Measurements from ENCODE around the gene SIL1.

Gene SIL1

DNA sequence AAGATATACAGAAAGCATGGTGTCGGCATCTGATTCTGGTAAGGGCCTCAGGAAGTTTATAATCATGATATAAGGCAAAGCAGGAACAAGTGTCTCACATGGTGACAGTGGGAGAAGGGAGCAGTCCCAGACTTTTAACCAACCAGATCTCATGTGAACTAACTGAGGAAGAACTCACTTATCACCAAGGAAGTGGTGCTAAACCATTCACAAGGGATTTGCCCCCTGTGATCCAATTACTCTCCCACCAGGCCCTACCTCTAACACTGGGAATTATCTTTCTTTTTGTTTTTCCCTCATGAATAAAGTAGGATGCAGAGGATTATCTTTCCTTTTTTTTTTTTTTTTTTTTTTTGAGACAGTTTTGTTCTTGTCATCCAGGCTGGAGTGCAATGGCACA, 199.6 kb downstream of the SIL1 start:
- no peak overlapping the region for H3K9ac ChIP-seq (ENCODE audit: low read length)

DNA sequence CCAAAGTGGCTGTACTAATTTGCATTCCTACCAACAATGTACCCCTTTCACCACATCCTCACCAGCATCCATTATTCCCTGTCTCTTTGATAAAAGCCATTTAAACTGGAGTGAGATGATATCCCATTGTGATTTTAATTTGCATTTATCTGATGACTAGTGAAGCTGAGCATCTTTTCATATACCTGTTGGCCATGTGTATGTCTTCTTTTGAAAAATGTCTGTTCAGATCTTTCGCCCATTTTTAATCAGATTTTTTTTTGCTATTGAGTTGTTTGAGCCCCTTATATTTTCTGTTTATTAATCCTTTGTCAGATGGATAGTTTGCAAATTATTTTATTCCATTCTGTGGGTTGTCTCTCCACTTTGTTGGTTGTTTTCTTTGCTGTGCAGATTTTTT, 202.0 kb downstream of the SIL1 start:
- Histone ChIP-seq H3K9ac (ENCODE audit: low read length) (no peak overlapping the region), H2AFZ (ENCODE audit: low read length) (no peak overlapping the region), H3K79me2 (ENCODE audit: insufficient read depth, low read length) (no peaks in the 10 kb centered on the region), H3K9me2 (ENCODE audit: low read depth, low read length) (no peaks in the 10 kb centered on the region), H3F3A (ENCODE audit: insufficient read depth, low read length) (no peaks in the 10 kb centered on the region), H4K20me1 (ENCODE audit: insufficient read depth, low read length) (no peaks in the 10 kb centered on the region), H3K9me3 (ENCODE audit: low read length) (no peaks in the 10 kb centered on the region), H3K4me2 (ENCODE audit: low read length) (no peak overlapping the region), H3K27me3 (ENCODE audit: insufficient read depth, low read length) (no peaks in the 10 kb centered on the region), H3K4me1 (ENCODE audit: insufficient read depth, low read length, severe bottlenecking) (no peaks in the 10 kb centered on the region), H3K4me3 (ENCODE audit: low read depth, low read length, poor library complexity, severe bottlenecking) (no peak overlapping the region), H3K27ac (ENCODE audit: low read depth, low read length, poor library complexity, severe bottlenecking) (no peak overlapping the region), H3K36me3 (ENCODE audit: insufficient read depth, low read length) (no peaks in the 10 kb centered on the region)
- TF ChIP-seq, protein P1, sequence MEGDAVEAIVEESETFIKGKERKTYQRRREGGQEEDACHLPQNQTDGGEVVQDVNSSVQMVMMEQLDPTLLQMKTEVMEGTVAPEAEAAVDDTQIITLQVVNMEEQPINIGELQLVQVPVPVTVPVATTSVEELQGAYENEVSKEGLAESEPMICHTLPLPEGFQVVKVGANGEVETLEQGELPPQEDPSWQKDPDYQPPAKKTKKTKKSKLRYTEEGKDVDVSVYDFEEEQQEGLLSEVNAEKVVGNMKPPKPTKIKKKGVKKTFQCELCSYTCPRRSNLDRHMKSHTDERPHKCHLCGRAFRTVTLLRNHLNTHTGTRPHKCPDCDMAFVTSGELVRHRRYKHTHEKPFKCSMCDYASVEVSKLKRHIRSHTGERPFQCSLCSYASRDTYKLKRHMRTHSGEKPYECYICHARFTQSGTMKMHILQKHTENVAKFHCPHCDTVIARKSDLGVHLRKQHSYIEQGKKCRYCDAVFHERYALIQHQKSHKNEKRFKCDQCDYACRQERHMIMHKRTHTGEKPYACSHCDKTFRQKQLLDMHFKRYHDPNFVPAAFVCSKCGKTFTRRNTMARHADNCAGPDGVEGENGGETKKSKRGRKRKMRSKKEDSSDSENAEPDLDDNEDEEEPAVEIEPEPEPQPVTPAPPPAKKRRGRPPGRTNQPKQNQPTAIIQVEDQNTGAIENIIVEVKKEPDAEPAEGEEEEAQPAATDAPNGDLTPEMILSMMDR (IDR thresholded peaks at IDR 0.05; ENCODE audit: low read length) = no peak
- TF ChIP-seq EZH2 (IDR thresholded peaks at IDR 0.05; ENCODE audit: borderline replicate concordance, low read length) = no peak

More for the DNA sequence above, 199.6 kb downstream of the SIL1 start:
- H3F3A ChIP-seq (ENCODE audit: insufficient read depth, low read length) = no peaks in the 10 kb centered on the region
- no peak overlapping the region for H3K27ac ChIP-seq (ENCODE audit: low read depth, low read length, poor library complexity, severe bottlenecking)
- H3K9me2 ChIP-seq (ENCODE audit: low read depth, low read length) = no peaks in the 10 kb centered on the region
- H3K79me2 ChIP-seq (ENCODE audit: insufficient read depth, low read length) = no peaks in the 10 kb centered on the region
- no peaks in the 10 kb centered on the region for H3K36me3 ChIP-seq (ENCODE audit: insufficient read depth, low read length)
- no peaks in the 10 kb centered on the region for H3K9me3 ChIP-seq (ENCODE audit: low read length)
- H3K4me3 ChIP-seq (ENCODE audit: low read depth, low read length, poor library complexity, severe bottlenecking) = no peak overlapping the region
- TF ChIP-seq, protein P1 (IDR thresholded peaks at IDR 0.05; ENCODE audit: low read length) = no peak
- no peak for TF ChIP-seq EZH2 (IDR thresholded peaks at IDR 0.05; ENCODE audit: borderline replicate concordance, low read length)
- H3K4me2 ChIP-seq (ENCODE audit: low read length) = no peak overlapping the region
- no peaks in the 10 kb centered on the region for H3K4me1 ChIP-seq (ENCODE audit: insufficient read depth, low read length, severe bottlenecking)
- no peak overlapping the region for H2AFZ ChIP-seq (ENCODE audit: low read length)
- no peaks in the 10 kb centered on the region for H4K20me1 ChIP-seq (ENCODE audit: insufficient read depth, low read length)
- H3K27me3 ChIP-seq (ENCODE audit: insufficient read depth, low read length) = no peaks in the 10 kb centered on the region

DNA sequence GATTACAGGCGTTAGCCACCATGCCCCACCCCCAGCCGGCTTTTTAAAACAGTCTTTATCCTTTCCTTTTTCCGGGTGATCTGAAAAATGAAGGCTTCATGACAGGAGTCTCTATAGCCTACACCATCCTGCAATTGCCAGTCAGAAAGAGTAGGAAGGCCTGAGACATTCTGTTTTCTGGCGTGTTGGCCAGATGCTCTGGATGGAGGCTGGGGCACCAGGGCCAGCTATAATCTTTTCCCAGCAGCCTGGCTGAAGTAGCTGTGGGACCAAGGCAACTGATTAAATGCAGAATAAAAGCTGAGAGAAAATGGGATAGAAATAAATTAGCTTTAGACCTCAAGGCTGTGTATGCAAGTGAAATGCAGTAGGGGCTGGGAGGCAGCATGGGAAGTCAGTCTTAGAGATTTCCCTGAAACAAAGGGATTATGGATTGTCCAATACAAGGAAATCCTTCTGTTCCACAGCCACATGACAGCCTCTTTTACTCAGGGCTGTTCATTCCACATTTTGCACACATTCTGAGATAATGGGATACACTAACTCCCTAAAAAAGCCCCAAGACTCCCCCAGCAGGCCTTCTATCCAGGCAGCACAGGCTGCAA, 207.1 kb downstream of the SIL1 start:
- Histone ChIP-seq H3K9me2 (ENCODE audit: low read depth, low read length) (no peaks in the 10 kb centered on the region), H3K27ac (ENCODE audit: low read depth, low read length, poor library complexity, severe bottlenecking) (no peak overlapping the region), H3K36me3 (ENCODE audit: insufficient read depth, low read length) (no peaks in the 10 kb centered on the region), H3K9me3 (ENCODE audit: low read length) (no peaks in the 10 kb centered on the region), H3F3A (ENCODE audit: insufficient read depth, low read length) (no peaks in the 10 kb centered on the region), H3K4me2 (ENCODE audit: low read length) (no peak overlapping the region), H2AFZ (ENCODE audit: low read length) (no peak overlapping the region), H3K4me3 (ENCODE audit: low read depth, low read length, poor library complexity, severe bottlenecking) (no peak overlapping the region), H3K79me2 (ENCODE audit: insufficient read depth, low read length) (no peaks in the 10 kb centered on the region), H3K4me1 (ENCODE audit: insufficient read depth, low read length, severe bottlenecking) (no peaks in the 10 kb centered on the region), H4K20me1 (ENCODE audit: insufficient read depth, low read length) (no peaks in the 10 kb centered on the region), H3K9ac (ENCODE audit: low read length) (no peak overlapping the region), H3K27me3 (ENCODE audit: insufficient read depth, low read length) (no peaks in the 10 kb centered on the region)
- TF ChIP-seq EZH2 (IDR thresholded peaks at IDR 0.05; ENCODE audit: borderline replicate concordance, low read length) = no peak
- TF ChIP-seq, protein P1 (IDR thresholded peaks at IDR 0.05; ENCODE audit: low read length) = no peak

All from OCI-LY1 (cell line).